LNCAP (cell line): ENCODE measurements around the gene IRGQ.

ENCODE experiments used
- TF ChIP-seq, protein P1 (sequence below): fragments of 450-650 bp; IDR thresholded peaks from 2 replicates; pipeline ENCODE4 v1.5.1; 2017; ENCODE audit warnings: mild to moderate bottlenecking

Gene IRGQ

DNA sequence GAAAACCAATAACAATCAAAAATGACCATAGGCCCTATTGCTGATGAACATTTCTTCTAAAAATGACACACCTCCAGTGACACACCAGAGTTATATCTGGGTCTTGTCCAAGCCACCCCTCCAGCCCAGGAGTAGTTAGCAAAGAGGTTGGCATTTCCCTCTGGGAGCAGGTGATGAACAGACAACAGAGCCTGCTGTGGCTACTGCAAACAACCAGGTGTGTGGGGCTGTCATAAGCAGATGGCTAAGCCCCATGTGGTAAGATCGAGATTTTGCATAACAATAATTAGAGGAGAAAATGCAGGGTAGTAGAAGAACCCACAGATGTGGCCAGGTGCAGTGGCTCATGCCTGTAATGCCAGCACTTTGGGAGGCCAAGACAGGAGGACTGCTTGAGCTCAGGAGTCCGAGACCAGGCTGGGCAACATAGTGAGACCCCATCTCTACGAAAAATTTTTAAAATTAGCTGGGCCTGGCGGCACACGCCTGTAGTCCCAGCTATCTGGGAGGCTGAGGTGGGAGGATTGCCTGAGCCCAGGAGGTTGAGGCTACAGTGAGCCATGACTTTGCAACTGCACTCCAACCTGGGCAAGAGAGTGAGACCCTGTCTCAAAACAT, 25.7 kb downstream of the IRGQ start:
- TF ChIP-seq, protein P1, sequence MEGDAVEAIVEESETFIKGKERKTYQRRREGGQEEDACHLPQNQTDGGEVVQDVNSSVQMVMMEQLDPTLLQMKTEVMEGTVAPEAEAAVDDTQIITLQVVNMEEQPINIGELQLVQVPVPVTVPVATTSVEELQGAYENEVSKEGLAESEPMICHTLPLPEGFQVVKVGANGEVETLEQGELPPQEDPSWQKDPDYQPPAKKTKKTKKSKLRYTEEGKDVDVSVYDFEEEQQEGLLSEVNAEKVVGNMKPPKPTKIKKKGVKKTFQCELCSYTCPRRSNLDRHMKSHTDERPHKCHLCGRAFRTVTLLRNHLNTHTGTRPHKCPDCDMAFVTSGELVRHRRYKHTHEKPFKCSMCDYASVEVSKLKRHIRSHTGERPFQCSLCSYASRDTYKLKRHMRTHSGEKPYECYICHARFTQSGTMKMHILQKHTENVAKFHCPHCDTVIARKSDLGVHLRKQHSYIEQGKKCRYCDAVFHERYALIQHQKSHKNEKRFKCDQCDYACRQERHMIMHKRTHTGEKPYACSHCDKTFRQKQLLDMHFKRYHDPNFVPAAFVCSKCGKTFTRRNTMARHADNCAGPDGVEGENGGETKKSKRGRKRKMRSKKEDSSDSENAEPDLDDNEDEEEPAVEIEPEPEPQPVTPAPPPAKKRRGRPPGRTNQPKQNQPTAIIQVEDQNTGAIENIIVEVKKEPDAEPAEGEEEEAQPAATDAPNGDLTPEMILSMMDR, result no peak

DNA sequence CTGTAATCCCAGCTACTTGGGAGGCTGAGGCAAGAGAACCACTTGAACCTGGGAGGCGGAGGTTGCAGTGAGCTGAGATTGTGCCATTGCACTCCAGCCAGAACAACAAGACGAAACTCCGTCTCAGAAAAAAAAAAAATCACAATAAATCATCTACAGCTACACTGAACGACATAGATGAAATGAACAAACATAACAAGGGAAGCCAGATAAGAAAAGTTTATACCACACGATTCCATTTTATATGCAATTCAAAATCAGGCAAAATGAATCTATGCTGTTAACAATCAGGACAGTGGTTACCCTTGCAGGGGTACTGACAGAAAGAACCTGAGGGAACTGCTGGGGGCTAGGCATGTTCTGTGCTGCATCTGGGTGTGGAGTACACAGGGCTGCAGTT, 26.3 kb downstream of the IRGQ start:
- TF ChIP-seq, protein P1, result no peak

DNA sequence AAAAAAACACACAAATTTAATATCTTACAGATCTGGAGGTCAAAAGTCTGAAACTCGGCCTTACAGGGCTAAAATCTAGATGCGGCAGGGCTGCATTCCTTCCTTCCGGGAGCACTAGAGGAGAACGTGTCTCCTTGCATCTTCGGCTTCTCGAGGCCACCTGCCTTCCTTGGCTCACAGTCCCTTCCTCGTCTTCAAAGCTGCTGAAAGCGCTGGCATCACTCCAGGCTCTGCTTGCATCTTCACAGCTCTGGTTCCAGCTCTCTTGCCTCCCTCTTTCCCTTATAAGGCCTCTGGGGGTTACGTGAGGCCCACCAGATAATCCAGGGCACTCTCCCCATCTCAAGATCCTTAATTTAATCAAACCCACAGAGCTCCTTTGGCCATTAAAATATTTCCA, 31.1 kb downstream of the IRGQ start:
- TF ChIP-seq, protein P1, result no peak

DNA sequence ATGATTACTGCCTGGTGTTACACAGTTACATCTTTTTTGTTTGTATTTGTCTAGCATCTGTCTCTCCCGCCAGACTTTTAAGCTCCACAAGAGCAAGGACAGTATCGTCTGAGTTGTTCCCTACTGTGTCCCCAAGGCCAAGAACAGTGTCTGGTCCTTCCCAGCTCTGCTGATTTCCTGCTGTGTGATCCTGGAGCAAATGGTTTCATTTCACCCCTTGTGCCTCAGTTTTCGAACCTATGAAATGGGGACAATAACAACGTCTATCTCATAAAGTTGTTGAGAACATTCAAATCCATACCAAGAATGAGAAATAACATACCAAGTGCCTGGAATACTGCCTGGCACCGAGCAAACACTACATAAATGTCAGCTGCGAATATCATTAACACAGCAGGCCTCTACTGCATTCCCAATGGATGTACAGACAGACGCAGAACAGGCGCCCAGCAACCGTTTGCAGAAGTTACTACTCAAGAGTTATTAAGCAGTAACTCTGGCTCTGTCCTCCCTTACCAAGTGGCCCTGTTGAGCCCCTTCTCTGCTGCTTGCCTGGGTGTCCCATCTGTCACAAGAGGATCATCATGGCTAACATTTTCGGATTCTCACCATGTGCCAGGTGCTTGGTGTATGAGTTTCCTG, 32.0 kb downstream of the IRGQ start:
- TF ChIP-seq, protein P1, result no peak

DNA sequence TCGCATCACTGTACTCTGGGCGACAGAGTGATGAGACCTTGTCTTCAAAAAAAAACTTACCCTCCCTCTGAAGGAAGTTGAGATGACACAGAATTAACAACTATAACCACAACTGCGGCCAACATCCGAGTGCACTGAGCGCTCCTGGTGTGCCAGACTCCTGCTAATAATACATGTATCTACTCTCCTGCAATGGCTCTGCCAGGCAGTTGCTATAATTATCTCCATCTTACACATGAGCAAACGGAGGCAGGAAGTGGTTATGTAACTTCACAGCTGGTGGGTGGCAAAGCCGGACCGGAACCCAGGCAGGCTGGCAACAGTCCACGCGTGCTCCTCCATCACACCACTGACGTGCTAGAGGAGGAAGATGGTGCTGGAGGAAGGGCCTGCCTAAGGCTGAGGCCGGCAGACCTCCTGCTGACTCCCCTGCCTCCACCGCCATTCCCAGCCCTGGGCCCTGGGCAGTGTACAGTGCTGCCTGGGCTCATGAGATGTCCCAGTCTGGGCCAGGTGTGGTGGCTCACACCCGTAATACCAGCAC, 33.2 kb downstream of the IRGQ start:
- TF ChIP-seq, protein P1, result no peak

DNA sequence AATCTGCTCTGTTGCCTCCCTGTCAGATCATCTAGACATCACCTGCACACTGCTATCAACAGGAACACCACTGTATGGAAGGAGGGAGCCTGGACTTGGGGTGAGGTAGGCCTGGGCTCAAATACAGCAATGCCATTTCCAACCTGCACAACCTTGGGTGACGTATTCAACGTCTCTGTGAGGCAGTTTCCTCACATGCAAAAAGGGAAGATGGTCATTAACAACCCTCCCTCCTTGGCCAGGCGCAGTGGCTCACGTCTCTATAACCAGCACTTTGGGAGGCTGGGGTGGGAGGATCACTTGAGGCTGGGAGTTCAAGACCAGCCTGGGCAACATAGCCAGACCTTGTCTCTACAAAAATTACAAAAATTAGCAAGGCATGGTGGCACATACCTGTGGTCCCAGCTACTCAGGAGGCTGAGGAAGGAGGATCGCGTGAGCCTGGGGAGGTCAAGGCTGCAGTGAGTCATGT, 33.7 kb downstream of the IRGQ start:
- TF ChIP-seq, protein P1, result no peak

DNA sequence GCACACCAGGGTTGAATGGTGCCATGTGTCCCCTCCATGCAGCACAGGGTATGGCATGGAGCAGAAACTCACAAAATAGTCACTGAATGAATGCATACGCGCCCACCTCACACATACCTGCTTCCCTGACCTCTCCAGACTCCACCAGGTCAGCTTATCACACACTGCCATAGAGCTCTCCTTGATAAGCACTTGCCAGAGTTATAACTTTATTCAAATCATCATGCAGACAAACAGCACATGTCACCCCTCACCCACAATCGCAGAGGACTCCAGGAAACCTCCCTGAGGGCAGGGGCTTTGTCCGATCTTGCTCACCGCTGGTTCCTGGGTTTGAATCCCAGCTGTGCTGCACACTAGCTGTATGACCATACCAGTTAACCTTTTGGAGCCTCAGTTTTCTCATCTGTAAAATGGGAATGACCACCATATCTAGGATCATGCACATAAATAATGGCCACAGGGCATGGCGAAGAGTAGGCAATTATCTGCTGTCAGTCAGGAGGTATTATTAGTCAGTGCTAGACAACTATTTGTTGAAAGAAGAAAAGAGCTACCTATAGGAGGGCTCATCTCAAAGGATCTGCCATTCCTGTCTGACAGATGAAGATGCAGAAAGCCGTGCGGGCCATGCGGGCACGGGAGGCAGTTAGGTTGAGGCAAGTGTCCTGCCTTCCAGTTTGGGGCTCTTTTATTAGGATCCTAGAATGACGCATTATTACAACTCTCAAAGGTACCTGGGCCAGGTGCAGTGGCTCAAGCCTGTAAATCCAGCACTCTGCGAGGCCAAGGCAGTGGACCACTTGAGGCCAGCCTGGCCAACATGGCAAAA, 34.6 kb downstream of the IRGQ start:
- TF ChIP-seq, protein P1, result no peak
